Effector memory CD8-positive, alpha-beta T cell (primary cell): ENCODE results near the gene BCL7A.
"Not testable (repeated sequence)": the region's sequence is repeated elsewhere in the genome, so short reads cannot be mapped to it uniquely, and the experiment has no call there.

ENCODE experiments used
- ATAC-seq: fragments of 150-1000 bp; cut with Tn5 transposase; replicated peaks from 2 replicates; pipeline ENCODE4 v1.10.0; 2021; ENCODE audit warnings: mild to moderate bottlenecking, moderate library complexity
- DNase-seq, 3 experiments: peaks; one replicate each; pipeline ENCODE4 v3.0.0; 2021
- H3K27ac Mint-ChIP-seq, 2 donors: one replicate each; pipeline ENCODE4 v1.8.0; 2022; ENCODE audit warnings: mild to moderate bottlenecking in 2 of 2, mixed read lengths in 2 of 2, moderate library complexity in 2 of 2
- H3K27me3 Mint-ChIP-seq, 2 donors: one replicate each; pipeline ENCODE4 v1.8.0; 2022; ENCODE audit warnings: mixed read lengths in 2 of 2
- H3K36me3 Mint-ChIP-seq: one replicate; pipeline ENCODE4 v1.8.0; 2022; ENCODE audit warnings: mild to moderate bottlenecking, moderate library complexity, mixed read lengths; ENCODE audit not compliant: insufficient read depth
- H3K4me1 Mint-ChIP-seq, 2 donors: one replicate each; pipeline ENCODE4 v1.8.0; 2022; ENCODE audit warnings: low read depth in 2 of 2, mixed read lengths in 2 of 2
- H3K4me3 Mint-ChIP-seq, 2 donors: one replicate each; pipeline ENCODE4 v1.8.0; 2022; ENCODE audit warnings: mild to moderate bottlenecking in 2 of 2, mixed read lengths in 2 of 2, moderate library complexity in 2 of 2
- H3K9me3 Mint-ChIP-seq, 2 donors: one replicate each; pipeline ENCODE4 v1.8.0; 2022; ENCODE audit warnings: mixed read lengths in 2 of 2

BCL7A gene

GRCh38 chr12:122026706-122027333, 5.1 kb downstream of the BCL7A start:
- Mint-ChIP-seq H3K27me3 (peaks cover 6 to 42% of the 10 kb centered on the region in 2 donors), H3K4me3 (no peak overlapping the region), H3K27ac (peak overlapping the region in 1 of 2 donors; percentile 20), H3K36me3 (peaks cover 14% of the 10 kb centered on the region), H3K4me1 (peaks cover 15 to 18% of the 10 kb centered on the region in 2 donors), H3K9me3 (no peaks in the 10 kb centered on the region)
- ATAC-seq: no peak
- no peak for DNase-seq

GRCh38 chr12:122028165-122028904, 6.7 kb downstream of the BCL7A start:
- ATAC-seq (no peak), DNase-seq (no peak)
- Mint-ChIP-seq H3K27me3 (peaks cover 6 to 44% of the 10 kb centered on the region in 2 donors), H3K27ac (peak overlapping the region in 1 of 2 donors; percentile 62), H3K36me3 (peaks cover 14% of the 10 kb centered on the region), H3K9me3 (no peaks in the 10 kb centered on the region), H3K4me1 (peaks cover 15 to 18% of the 10 kb centered on the region in 2 donors), H3K4me3 (peak overlapping the region; percentile 65 to 73)

GRCh38 chr12:122028905-122029560, 7.3 kb downstream of the BCL7A start:
- peaks cover 15 to 18% of the 10 kb centered on the region in 2 donors for H3K4me1 Mint-ChIP-seq
- H3K27ac Mint-ChIP-seq: peak overlapping the region in 1 of 2 donors; percentile 62
- peaks cover 6 to 42% of the 10 kb centered on the region in 2 donors for H3K27me3 Mint-ChIP-seq
- DNase-seq (peak; percentile 37 to 41 (median 38)), ATAC-seq (peak; percentile 89)
- H3K4me3 Mint-ChIP-seq: peak overlapping the region; percentile 65 to 73
- H3K36me3 Mint-ChIP-seq: peaks cover 14% of the 10 kb centered on the region
- no peaks in the 10 kb centered on the region for H3K9me3 Mint-ChIP-seq

DNA sequence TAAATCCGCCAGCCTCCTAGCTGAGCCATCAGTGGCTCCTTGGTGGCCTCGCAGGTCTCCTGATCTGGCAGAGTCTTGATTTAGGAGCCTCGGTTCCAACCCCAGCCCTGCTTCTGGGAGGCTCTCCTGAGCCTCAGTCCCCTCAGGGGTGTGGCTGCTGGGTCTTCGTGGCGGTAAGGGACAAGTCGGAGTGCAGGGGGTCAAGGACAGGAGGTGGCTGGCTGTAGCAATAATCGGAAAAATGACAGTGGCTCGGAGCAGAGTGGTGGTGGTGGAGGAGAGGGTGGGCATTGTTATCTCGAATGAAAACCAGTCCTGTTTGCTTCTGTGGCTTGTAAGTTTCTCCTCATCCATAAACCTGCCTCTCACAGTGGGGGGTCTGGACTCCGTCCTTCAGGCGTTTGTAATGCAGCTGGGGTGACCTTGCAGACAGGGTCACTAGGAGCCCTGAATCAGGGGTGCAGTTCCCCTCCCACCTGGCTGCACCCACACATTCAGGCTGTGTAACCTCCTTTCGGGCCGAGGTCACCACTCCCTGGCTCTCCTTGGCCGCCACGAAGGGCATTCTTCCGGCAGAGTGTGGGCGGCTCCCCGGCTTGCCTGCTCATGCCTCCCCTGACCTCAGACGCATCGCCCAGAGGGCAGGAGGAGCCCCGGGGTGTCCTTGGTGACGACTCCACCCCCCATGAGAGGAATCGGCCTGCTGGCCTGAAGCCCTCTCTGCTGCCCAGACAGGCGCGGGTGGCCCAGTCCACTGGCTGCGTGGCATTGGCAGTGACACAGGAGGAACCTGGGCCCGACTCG, 8.1 kb downstream of the BCL7A start:
- Mint-ChIP-seq H3K9me3 (no peaks in the 10 kb centered on the region), H3K27ac (no peak overlapping the region), H3K36me3 (peaks cover 14% of the 10 kb centered on the region), H3K4me1 (peaks cover 15 to 18% of the 10 kb centered on the region in 2 donors), H3K27me3 (peaks cover 6 to 42% of the 10 kb centered on the region in 2 donors), H3K4me3 (peak overlapping the region; percentile 65 to 73)
- ATAC-seq (no peak), DNase-seq (no peak)

- ATAC-seq (no peak), DNase-seq (no peak)
- Mint-ChIP-seq H3K27me3 (peaks cover 6 to 42% of the 10 kb centered on the region in 2 donors), H3K9me3 (no peaks in the 10 kb centered on the region), H3K27ac (no peak overlapping the region), H3K36me3 (peaks cover 14% of the 10 kb centered on the region), H3K4me1 (peaks cover 15 to 18% of the 10 kb centered on the region in 2 donors), H3K4me3 (no peak overlapping the region)
Observed at GRCh38 chr12:122030424-122031035, 8.8 kb downstream of the BCL7A start.

GRCh38 chr12:122031342-122032216, 9.9 kb downstream of the BCL7A start:
- peaks cover 6 to 42% of the 10 kb centered on the region in 2 donors for H3K27me3 Mint-ChIP-seq
- H3K4me3 Mint-ChIP-seq: no peak overlapping the region
- H3K4me1 Mint-ChIP-seq: peaks cover 15 to 18% of the 10 kb centered on the region in 2 donors
- no peaks in the 10 kb centered on the region for H3K9me3 Mint-ChIP-seq
- peak in 2 of 3 experiments; percentile 17 to 36 for DNase-seq
- ATAC-seq: peak; percentile 34
- H3K27ac Mint-ChIP-seq: no peak overlapping the region
- H3K36me3 Mint-ChIP-seq: peaks cover 14% of the 10 kb centered on the region

- peaks cover 6 to 42% of the 10 kb centered on the region in 2 donors for H3K27me3 Mint-ChIP-seq
- no peak for ATAC-seq
- H3K9me3 Mint-ChIP-seq: no peaks in the 10 kb centered on the region
- peaks cover 19% of the 10 kb centered on the region for H3K36me3 Mint-ChIP-seq
- no peak overlapping the region for H3K4me3 Mint-ChIP-seq
- H3K4me1 Mint-ChIP-seq: peaks cover 15 to 18% of the 10 kb centered on the region in 2 donors
- H3K27ac Mint-ChIP-seq: no peak overlapping the region
- no peak for DNase-seq
Observed at GRCh38 chr12:122032580-122032979, 10.9 kb downstream of the BCL7A start.

DNA sequence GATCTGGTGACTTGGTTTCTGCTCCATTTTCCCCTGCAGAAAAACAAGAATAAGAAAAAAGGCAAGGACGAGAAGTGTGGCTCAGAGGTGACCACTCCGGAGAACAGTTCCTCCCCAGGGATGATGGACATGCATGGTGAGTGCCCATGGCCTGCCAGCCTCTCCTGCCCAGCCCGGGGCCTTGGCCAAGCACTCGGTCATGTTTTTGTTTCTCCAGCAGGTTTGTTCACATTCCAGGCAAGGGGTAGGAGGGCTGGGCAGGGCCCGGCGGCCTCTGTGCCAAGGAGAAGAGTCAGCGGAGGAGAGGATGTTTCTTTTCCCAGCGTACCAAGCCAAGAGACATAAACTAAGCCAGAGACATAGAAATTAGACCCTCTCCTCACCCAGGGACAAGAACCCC, 13.6 kb downstream of the BCL7A start:
- Mint-ChIP-seq H3K27me3 (peaks cover 0 to 21% of the 10 kb centered on the region in 2 donors), H3K9me3 (no peaks in the 10 kb centered on the region), H3K36me3 (peaks cover 9% of the 10 kb centered on the region), H3K27ac (no peak overlapping the region), H3K4me1 (peaks cover 0 to 4% of the 10 kb centered on the region in 2 donors), H3K4me3 (no peak overlapping the region)
- DNase-seq (no peak), ATAC-seq (no peak)

DNA sequence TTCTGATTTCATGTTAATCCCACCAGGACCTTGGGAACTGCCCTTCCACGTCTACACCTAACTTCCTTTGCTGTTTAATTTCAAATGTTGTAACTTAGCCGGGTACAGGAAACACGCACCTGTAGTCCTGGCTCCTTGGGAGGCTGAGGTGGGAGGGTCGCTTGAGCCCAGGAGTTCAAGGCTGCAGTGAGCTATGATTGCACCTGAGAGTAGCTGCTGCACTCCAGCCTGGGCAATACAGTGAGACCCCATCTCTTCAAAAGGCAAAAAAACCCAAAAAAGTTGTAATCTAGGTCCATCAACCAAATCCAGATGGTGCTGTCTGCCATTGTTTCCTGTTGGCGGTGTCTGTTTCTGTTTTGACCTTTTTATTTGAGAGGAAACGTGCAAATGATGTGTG, 14.5 kb downstream of the BCL7A start:
- Mint-ChIP-seq H3K4me1 (peaks cover 0 to 4% of the 10 kb centered on the region in 2 donors), H3K27me3 (peaks cover 0 to 14% of the 10 kb centered on the region in 2 donors), H3K27ac (no peak overlapping the region), H3K9me3 (no peaks in the 10 kb centered on the region), H3K36me3 (peaks cover 9% of the 10 kb centered on the region), H3K4me3 (no peak overlapping the region)
- ATAC-seq (no peak), DNase-seq (no peak)

DNA sequence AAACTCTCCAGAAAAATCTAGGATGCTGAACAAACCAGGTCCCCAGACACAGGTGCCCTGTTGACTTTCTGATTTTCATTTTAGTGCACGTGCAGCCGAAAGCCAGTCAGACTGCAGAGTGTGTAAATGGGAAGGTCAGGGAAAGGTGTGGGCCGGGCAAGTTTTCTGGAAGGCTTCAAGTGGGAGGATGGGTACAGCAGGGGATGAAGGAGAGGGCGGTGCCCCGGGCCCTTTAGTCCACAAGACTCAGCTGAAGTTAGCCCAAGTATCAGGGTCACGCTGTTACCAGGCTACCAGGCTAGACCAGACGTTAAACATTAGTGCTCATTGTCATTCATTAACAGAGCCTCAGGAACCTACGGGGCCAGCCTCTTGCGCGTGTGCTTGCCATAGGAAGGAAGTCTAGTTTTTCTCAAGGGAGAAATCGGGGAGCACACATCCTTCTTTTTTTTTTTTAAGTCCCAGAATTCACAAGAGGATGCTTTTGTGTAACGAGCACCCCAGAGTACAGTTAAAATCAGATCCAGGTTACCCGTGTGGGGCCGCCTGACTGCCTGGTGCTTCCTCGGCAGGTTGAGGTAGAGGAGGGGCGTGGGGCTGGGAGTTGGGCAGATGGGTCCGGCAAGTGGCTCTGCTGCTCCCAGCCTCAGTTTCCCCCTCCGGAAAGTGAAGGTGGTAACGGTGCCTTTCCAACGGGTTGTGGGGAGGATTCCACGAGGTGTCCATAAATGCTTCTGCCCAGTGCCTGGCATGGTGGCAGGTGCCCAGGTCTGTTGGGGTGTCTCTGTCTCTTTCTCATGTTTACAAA, 19.1 kb downstream of the BCL7A start:
- DNase-seq: no peak
- H3K36me3 Mint-ChIP-seq: peaks cover 14% of the 10 kb centered on the region
- H3K27ac Mint-ChIP-seq: no peak overlapping the region
- no peaks in the 10 kb centered on the region for H3K27me3 Mint-ChIP-seq
- H3K4me1 Mint-ChIP-seq: no peaks in the 10 kb centered on the region
- no peak overlapping the region for H3K4me3 Mint-ChIP-seq
- ATAC-seq: no peak
- H3K9me3 Mint-ChIP-seq: no peaks in the 10 kb centered on the region

DNA sequence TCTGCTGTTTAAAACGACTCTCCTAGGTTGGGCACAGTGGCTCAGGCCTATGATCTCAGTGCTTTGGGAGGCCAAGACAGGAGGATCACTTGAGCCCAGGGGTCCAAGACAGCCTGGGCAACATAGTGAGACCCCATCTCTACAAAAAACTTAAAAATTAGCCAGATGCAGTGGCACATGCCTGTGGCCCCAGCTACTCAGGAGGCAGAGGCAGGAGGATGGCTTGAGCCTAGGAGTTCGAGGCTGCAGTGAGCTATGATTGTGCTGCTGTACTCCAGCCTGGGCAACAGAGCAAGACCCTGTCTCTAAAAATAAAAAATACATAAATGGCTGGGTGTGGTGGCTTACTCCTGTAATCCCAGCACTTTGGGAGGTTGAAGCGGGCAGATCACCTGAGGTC, 19.8 kb downstream of the BCL7A start:
- not testable (repeated sequence) for ATAC-seq, H3K9me3 Mint-ChIP-seq, H3K4me1 Mint-ChIP-seq, DNase-seq, H3K27ac Mint-ChIP-seq, H3K27me3 Mint-ChIP-seq, H3K4me3 Mint-ChIP-seq
- peaks cover 14% of the 10 kb centered on the region for H3K36me3 Mint-ChIP-seq
